Nephron progenitor cell (in vitro differentiated cells): Measurements from ENCODE around the gene FAM98A.
A peak's percentile ranks its signal among the peaks of the same experiment; 100 is the strongest.

Source experiments
- DNase-seq: peaks from one replicate; pipeline ENCODE4 v3.0.0; 2021
- H3K27ac Mint-ChIP-seq: 2 replicates; pipeline ENCODE4 v1.8.0; 2021; ENCODE audit warnings: mild to moderate bottlenecking, moderate library complexity, mixed read lengths
- H3K27me3 Mint-ChIP-seq: 2 replicates; pipeline ENCODE4 v1.8.0; 2021; ENCODE audit warnings: mild to moderate bottlenecking, low read depth, mixed read lengths; ENCODE audit not compliant: poor library complexity
- H3K36me3 Mint-ChIP-seq: 2 replicates; pipeline ENCODE4 v1.8.0; 2021; ENCODE audit warnings: low read depth, mixed read lengths
- H3K4me1 Mint-ChIP-seq: 2 replicates; pipeline ENCODE4 v1.8.0; 2021; ENCODE audit warnings: mixed read lengths
- H3K4me3 Mint-ChIP-seq: 2 replicates; pipeline ENCODE4 v1.8.0; 2021; ENCODE audit warnings: mild to moderate bottlenecking, moderate library complexity, mixed read lengths
- H3K9me3 Mint-ChIP-seq: 2 replicates; pipeline ENCODE4 v1.8.0; 2021; ENCODE audit warnings: mild to moderate bottlenecking, moderate library complexity, mixed read lengths
- CTCF ChIP-seq: fragments of 200-600 bp; sonication (generic); IDR thresholded peaks from 2 replicates; pipeline ENCODE4 v1.5.0; 2021; ENCODE audit warnings: antibody characterized with exemption

The FAM98A gene

GRCh38 chr2:33560017-33560416 lies 39.1 kb downstream of the FAM98A start:
- peaks cover 19% of the 10 kb centered on the region for H3K4me1 Mint-ChIP-seq
- H3K27ac Mint-ChIP-seq = no peak overlapping the region
- H3K9me3 Mint-ChIP-seq = peaks cover 5% of the 10 kb centered on the region
- no peak for DNase-seq
- peaks cover 7% of the 10 kb centered on the region for H3K36me3 Mint-ChIP-seq
- no peaks in the 10 kb centered on the region for H3K27me3 Mint-ChIP-seq
- H3K4me3 Mint-ChIP-seq = no peak overlapping the region
- TF ChIP-seq CTCF = no peak

GRCh38 chr2:33559328-33559727 lies 39.8 kb downstream of the FAM98A start:
- Mint-ChIP-seq H3K9me3 (peaks cover 5% of the 10 kb centered on the region), H3K36me3 (peaks cover 7% of the 10 kb centered on the region), H3K27me3 (no peaks in the 10 kb centered on the region), H3K4me1 (peaks cover 23% of the 10 kb centered on the region), H3K4me3 (no peak overlapping the region), H3K27ac (no peak overlapping the region)
- no peak for TF ChIP-seq CTCF
- no peak for DNase-seq

GRCh38 chr2:33555681-33556080 lies 43.4 kb downstream of the FAM98A start:
- Mint-ChIP-seq H3K27ac (peak overlapping the region; percentile 82), H3K27me3 (no peaks in the 10 kb centered on the region), H3K36me3 (peaks cover 7% of the 10 kb centered on the region), H3K9me3 (peaks cover 5% of the 10 kb centered on the region), H3K4me3 (no peak overlapping the region), H3K4me1 (peaks cover 23% of the 10 kb centered on the region)
- TF ChIP-seq CTCF = no peak
- no peak for DNase-seq

GRCh38 chr2:33552758-33553461 lies 46.2 kb downstream of the FAM98A start:
- Mint-ChIP-seq H3K4me3 (no peak overlapping the region), H3K9me3 (peaks cover 5% of the 10 kb centered on the region), H3K4me1 (peaks cover 15% of the 10 kb centered on the region), H3K27me3 (peaks cover 3% of the 10 kb centered on the region), H3K27ac (no peak overlapping the region), H3K36me3 (peaks cover 11% of the 10 kb centered on the region)
- no peak for DNase-seq
- no peak for TF ChIP-seq CTCF

- no peaks in the 10 kb centered on the region for H3K9me3 Mint-ChIP-seq
- peaks cover 4% of the 10 kb centered on the region for H3K36me3 Mint-ChIP-seq
These were observed 48.9 kb downstream of the FAM98A start for GRCh38 chr2:33550206-33550605.

More at GRCh38 chr2:33550206-33550605, 48.9 kb downstream of the FAM98A start:
- no peak for DNase-seq
- H3K27me3 Mint-ChIP-seq = peaks cover 3% of the 10 kb centered on the region
- TF ChIP-seq CTCF = no peak
- H3K27ac Mint-ChIP-seq = no peak overlapping the region
- H3K4me3 Mint-ChIP-seq = no peak overlapping the region
- peaks cover 5% of the 10 kb centered on the region for H3K4me1 Mint-ChIP-seq
